Upper lobe of left lung (tissue), 6 donors: Measurements from ENCODE around the gene COX10. TPM values are rescaled to one million over a fixed set of nuclear protein-coding genes. Genes with fewer than 3 reads are reported as not detected.
"Not testable (repeated sequence)": the region's sequence is repeated elsewhere in the genome, so short reads cannot be mapped to it uniquely, and the experiment has no call there.

ENCODE experiments used
- ATAC-seq, 2 donors: fragments of 200-7000 bp; cut with Tn5 transposase; one replicate each; pipeline ENCODE4 v1.9.1; 2022; ENCODE audit warnings: mild to moderate bottlenecking in 2 of 2, moderate library complexity in 2 of 2; ENCODE audit not compliant: low FRiP score in 2 of 2
- DNase-seq, 2 donors: peaks; one replicate each; pipeline ENCODE4 v3.0.0-alpha.2; 2019 to 2020
- H3K27ac ChIP-seq, 4 donors: fragments of 200-600 bp; sonication (generic); one replicate each; pipeline ENCODE4 v1.5.1; 2016 to 2019
- H3K27me3 ChIP-seq, 4 donors: fragments of 200-600 bp; sonication (generic); one replicate each; pipeline ENCODE4 v1.5.1; 2017 to 2019
- H3K36me3 ChIP-seq, 4 donors: fragments of 200-600 bp; sonication (generic); one replicate each; pipeline ENCODE4 v1.5.1; 2016 to 2019
- H3K4me1 ChIP-seq, 4 donors: fragments of 200-600 bp; sonication (generic); one replicate each; pipeline ENCODE4 v1.5.1; 2018 to 2019
- H3K4me3 ChIP-seq, 4 donors: fragments of 200-600 bp; sonication (generic); one replicate each; pipeline ENCODE4 v1.5.1; 2017 to 2019; ENCODE audit warnings: mild to moderate bottlenecking in 2 of 4, moderate library complexity in 1 of 4
- H3K9me3 ChIP-seq, 4 donors: fragments of 200-600 bp; sonication (generic); one replicate each; pipeline ENCODE4 v1.5.1; 2018 to 2019
- EP300 ChIP-seq, 4 donors: sonication (generic); formaldehyde crosslinking; IDR thresholded peaks; one replicate each; pipeline ENCODE4 v1.5.1; 2017; ENCODE audit warnings: antibody characterized with exemption in 4 of 4, control low read depth in 2 of 4
- POLR2A ChIP-seq, 4 donors: fragments of 450-650 bp; IDR thresholded peaks; one replicate each; pipeline ENCODE4 v1.5.1; 2016 to 2017; ENCODE audit warnings: antibody characterized with exemption in 4 of 4, mild to moderate bottlenecking in 2 of 4
- POLR2AphosphoS5 ChIP-seq, 2 donors: sonication (generic); formaldehyde crosslinking; IDR thresholded peaks; one replicate each; pipeline ENCODE4 v1.5.1; 2017; ENCODE audit warnings: antibody characterized with exemption in 2 of 2
- WGBS, 2 donors: methylation state at CpG; one replicate each; pipeline ENCODE4 v1.1.5; 2017 to 2018; 5-methylcytosine and 5-hydroxymethylcytosine counted together
- total RNA-seq, 6 donors: library from RNA; depleted of rRNA in 4 of 6; stranded (reverse); fragments of >200 nt in 4 of 6; gene quantifications; one replicate each; pipeline versions ENCODE4 v1.1.0 to v1.2.1, GENCODE V29; 2016 to 2021
- TF ChIP-seq, protein P1 (sequence below), 6 experiments: fragments of 450-650 bp in 4 of 6; fragments of 200-600 bp in 2 of 6; sonication (generic) in 2 of 6; IDR thresholded peaks; one replicate each; pipeline ENCODE4 v1.5.1; 2016 to 2019; ENCODE audit warnings: antibody characterized with exemption in 6 of 6
- donor health status: DM: no; HTN: no; CAD: no; lungs with moderate emphysema.
- donor health status: DM: no; HTN: yes; CAD: no; lungs with severe emphysema.

The COX10 gene
- total RNA-seq, 6 donors from 2014 or later: 6.0 to 26.7 (median 16.3) TPM

GRCh38 chr17:14191469-14191868, 122.2 kb downstream of the COX10 start:
- H3K9me3 ChIP-seq, ATAC-seq: not testable (repeated sequence)

GRCh38 chr17:14192039-14192438, 122.7 kb downstream of the COX10 start:
- not testable (repeated sequence) for H3K4me1 ChIP-seq, H3K4me3 ChIP-seq, H3K27me3 ChIP-seq, H3K9me3 ChIP-seq, ATAC-seq, H3K36me3 ChIP-seq, H3K27ac ChIP-seq
- peak in 1 of 2 donors; percentile 53 for DNase-seq
- WGBS, 2 donors: 77 to 89% methylated on average over 8 to 9 of the region's 11 CpGs

More at GRCh38 chr17:14191469-14191868, 122.2 kb downstream of the COX10 start:
- not testable (repeated sequence) for H3K27me3 ChIP-seq, H3K4me3 ChIP-seq, H3K4me1 ChIP-seq, H3K27ac ChIP-seq, DNase-seq, H3K36me3 ChIP-seq

GRCh38 chr17:14192636-14193344, 123.5 kb downstream of the COX10 start:
- peaks cover 0 to 15% (median 7%) of the 10 kb centered on the region in 4 donors for H3K4me1 ChIP-seq
- not testable (repeated sequence) for H3K36me3 ChIP-seq, DNase-seq, H3K4me3 ChIP-seq, H3K27ac ChIP-seq, H3K9me3 ChIP-seq, ATAC-seq, H3K27me3 ChIP-seq
- 70 to 81% methylated on average over 12 of the region's 13 CpGs for WGBS, 2 donors

- Histone ChIP-seq H3K36me3 (peaks cover 0 to 2% (median 0%) of the 10 kb centered on the region in 4 donors), H3K9me3 (no peaks in the 10 kb centered on the region), H3K27me3 (no peaks in the 10 kb centered on the region), H3K27ac (no peak overlapping the region), H3K4me1 (peaks cover 7 to 38% (median 22%) of the 10 kb centered on the region in 4 donors), H3K4me3 (no peak overlapping the region)
- ATAC-seq (no peak), DNase-seq (no peak)
- TF ChIP-seq EP300 (IDR thresholded peaks at IDR 0.05): no peak
- TF ChIP-seq POLR2AphosphoS5 (IDR thresholded peaks at IDR 0.05): no peak
- TF ChIP-seq, protein P1, sequence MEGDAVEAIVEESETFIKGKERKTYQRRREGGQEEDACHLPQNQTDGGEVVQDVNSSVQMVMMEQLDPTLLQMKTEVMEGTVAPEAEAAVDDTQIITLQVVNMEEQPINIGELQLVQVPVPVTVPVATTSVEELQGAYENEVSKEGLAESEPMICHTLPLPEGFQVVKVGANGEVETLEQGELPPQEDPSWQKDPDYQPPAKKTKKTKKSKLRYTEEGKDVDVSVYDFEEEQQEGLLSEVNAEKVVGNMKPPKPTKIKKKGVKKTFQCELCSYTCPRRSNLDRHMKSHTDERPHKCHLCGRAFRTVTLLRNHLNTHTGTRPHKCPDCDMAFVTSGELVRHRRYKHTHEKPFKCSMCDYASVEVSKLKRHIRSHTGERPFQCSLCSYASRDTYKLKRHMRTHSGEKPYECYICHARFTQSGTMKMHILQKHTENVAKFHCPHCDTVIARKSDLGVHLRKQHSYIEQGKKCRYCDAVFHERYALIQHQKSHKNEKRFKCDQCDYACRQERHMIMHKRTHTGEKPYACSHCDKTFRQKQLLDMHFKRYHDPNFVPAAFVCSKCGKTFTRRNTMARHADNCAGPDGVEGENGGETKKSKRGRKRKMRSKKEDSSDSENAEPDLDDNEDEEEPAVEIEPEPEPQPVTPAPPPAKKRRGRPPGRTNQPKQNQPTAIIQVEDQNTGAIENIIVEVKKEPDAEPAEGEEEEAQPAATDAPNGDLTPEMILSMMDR (IDR thresholded peaks at IDR 0.05): peak in 5 of 6 experiments; percentile 10 to 28 (median 13)
- 84 to 89% methylated on average over 4 of the region's 4 CpGs for WGBS, 2 donors
These were observed 127.2 kb downstream of the COX10 start for GRCh38 chr17:14196377-14196997.

DNA sequence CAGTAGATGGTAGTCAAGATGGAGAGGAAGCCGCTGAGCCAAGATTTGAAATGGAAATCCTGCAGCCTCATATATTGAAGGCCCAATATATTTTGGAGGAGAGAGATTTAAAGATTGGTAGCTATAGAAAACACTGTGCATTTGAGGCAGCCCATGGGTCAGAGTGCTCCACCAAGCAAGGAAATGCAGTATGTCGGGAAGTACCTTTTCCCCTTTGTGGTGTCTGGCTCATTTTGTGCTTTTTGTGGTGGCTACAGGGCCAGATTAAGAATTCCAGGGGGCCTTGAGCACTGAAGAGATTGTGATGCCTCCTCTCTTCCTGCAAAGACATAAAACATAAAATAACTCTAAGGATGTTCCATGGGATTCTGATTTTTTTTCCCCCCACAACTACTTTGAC, 127.8 kb downstream of the COX10 start:
- TF ChIP-seq EP300 (IDR thresholded peaks at IDR 0.05): no peak
- TF ChIP-seq, protein P1 (IDR thresholded peaks at IDR 0.05): no peak
- no peak for TF ChIP-seq POLR2AphosphoS5 (IDR thresholded peaks at IDR 0.05)
- no peak for TF ChIP-seq POLR2A (IDR thresholded peaks at IDR 0.05)
- 85 to 92% methylated on average over 2 of the region's 2 CpGs for WGBS, 2 donors
- Histone ChIP-seq H3K36me3 (peaks cover 0 to 2% (median 0%) of the 10 kb centered on the region in 4 donors), H3K4me1 (peaks cover 7 to 44% (median 25%) of the 10 kb centered on the region in 4 donors), H3K27me3 (no peaks in the 10 kb centered on the region), H3K27ac (peak overlapping the region; percentile 5 to 66 (median 54)), H3K9me3 (no peaks in the 10 kb centered on the region), H3K4me3 (no peak overlapping the region)
- DNase-seq (no peak), ATAC-seq (no peak)

- peak in 1 of 2 donors; percentile 52 for DNase-seq
- Histone ChIP-seq H3K9me3 (no peaks in the 10 kb centered on the region), H3K4me3 (no peak overlapping the region), H3K27ac (peak overlapping the region; percentile 5 to 66 (median 54)), H3K36me3 (peaks cover 0 to 2% (median 0%) of the 10 kb centered on the region in 4 donors), H3K27me3 (no peaks in the 10 kb centered on the region), H3K4me1 (peaks cover 7 to 44% (median 25%) of the 10 kb centered on the region in 4 donors)
- 46 to 82% methylated on average over 4 of the region's 4 CpGs for WGBS, 2 donors
- TF ChIP-seq POLR2A (IDR thresholded peaks at IDR 0.05) (no peak), POLR2AphosphoS5 (IDR thresholded peaks at IDR 0.05) (no peak), EP300 (IDR thresholded peaks at IDR 0.05) (no peak)
- TF ChIP-seq, protein P1 (IDR thresholded peaks at IDR 0.05): no peak
- ATAC-seq: no peak
These were observed 128.3 kb downstream of the COX10 start for GRCh38 chr17:14197586-14197985.
